HL-60 (cell line): ENCODE measurements around the gene EEF2K.
"Not testable (repeated sequence)": the region's sequence is repeated elsewhere in the genome, so short reads cannot be mapped to it uniquely, and the experiment has no call there.

ENCODE experiments used
- DNase-seq, 2 experiments: peaks; one replicate each; pipeline ENCODE4 v3.0.0-alpha.2; 2010 to 2020; ENCODE audit warnings: low read depth in 1 of 2, low spot score in 1 of 2
- H3K27ac ChIP-seq: fragments of 250-450 bp; sonication (Bioruptor Pico); replicated peaks from 2 replicates; pipeline ENCODE4 v1.5.1; 2020; ENCODE audit warnings: mild to moderate bottlenecking, moderate library complexity
- H3K27me3 ChIP-seq: fragments of 250-450 bp; sonication (Bioruptor Pico); 2 replicates; pipeline ENCODE4 v1.5.1; 2021; ENCODE audit warnings: mild to moderate bottlenecking, moderate library complexity; ENCODE audit not compliant: insufficient read depth, poor library complexity, severe bottlenecking
- H3K4me3 ChIP-seq: replicated peaks from 2 replicates; pipeline ENCODE4 v1.5.1; 2011; ENCODE audit warnings: mild to moderate bottlenecking, control low read depth, low read length; ENCODE audit not compliant: insufficient read depth
- CTCF ChIP-seq: IDR thresholded peaks from one replicate; pipeline ENCODE4 v1.5.1; 2011; ENCODE audit warnings: low read length, control low read depth, inconsistent platforms; ENCODE audit not compliant: insufficient read depth
- GABPA ChIP-seq: IDR thresholded peaks from 2 replicates; pipeline ENCODE4 v1.6.1; 2012; ENCODE audit warnings: low read depth
- POLR2AphosphoS5 ChIP-seq: IDR thresholded peaks from 2 replicates; pipeline ENCODE4 v1.6.1; 2012; ENCODE audit warnings: low read depth
- REST ChIP-seq: IDR thresholded peaks from 2 replicates; pipeline ENCODE4 v1.6.1; 2012; ENCODE audit warnings: low read depth; ENCODE audit not compliant: insufficient replicate concordance
- SPI1 ChIP-seq: IDR thresholded peaks from 2 replicates; pipeline ENCODE4 v1.6.1; 2012; ENCODE audit warnings: low read depth, mild to moderate bottlenecking, borderline replicate concordance

The EEF2K gene

GRCh38 chr16:22165508-22166285 lies 40.4 kb upstream of the EEF2K start:
- no peak overlapping the region for H3K4me3 ChIP-seq
- peaks cover 14% of the 10 kb centered on the region for H3K27me3 ChIP-seq
- TF ChIP-seq REST (no peak), GABPA (no peak), SPI1 (no peak), POLR2AphosphoS5 (no peak), CTCF (no peak)
- no peak for DNase-seq
- no peak overlapping the region for H3K27ac ChIP-seq

GRCh38 chr16:22171953-22172352 lies 34.1 kb upstream of the EEF2K start:
- DNase-seq, result no peak
- H3K27ac ChIP-seq, result no peak overlapping the region
- no peak overlapping the region for H3K4me3 ChIP-seq
- no peak for TF ChIP-seq REST
- no peak for TF ChIP-seq SPI1
- TF ChIP-seq CTCF, result no peak
- TF ChIP-seq GABPA, result no peak
- TF ChIP-seq POLR2AphosphoS5, result no peak
- H3K27me3 ChIP-seq, result no peaks in the 10 kb centered on the region

GRCh38 chr16:22172642-22173041 lies 33.4 kb upstream of the EEF2K start:
- not testable (repeated sequence) for DNase-seq, H3K27me3 ChIP-seq, H3K27ac ChIP-seq, H3K4me3 ChIP-seq

- no peak for DNase-seq
- no peak overlapping the region for H3K27ac ChIP-seq
- TF ChIP-seq GABPA (no peak), POLR2AphosphoS5 (no peak), CTCF (no peak), SPI1 (no peak), REST (no peak)
- H3K27me3 ChIP-seq, result no peaks in the 10 kb centered on the region
- no peak overlapping the region for H3K4me3 ChIP-seq
These were observed 31.4 kb upstream of the EEF2K start for GRCh38 chr16:22174642-22175041.
